Loucy (cell line): Measurements from ENCODE around the gene FOXD3.

Experiments
- H2AFZ ChIP-seq: fragments of 200-600 bp; sonication (generic); 2 replicates; pipeline ENCODE4 v1.6.0; 2016; ENCODE audit warnings: antibody characterized with exemption, mild to moderate bottlenecking, low read length, moderate library complexity
- H3F3A ChIP-seq: fragments of 200-600 bp; 2 replicates; pipeline ENCODE4 v1.6.0; 2016; ENCODE audit warnings: antibody characterized with exemption, low read depth, mild to moderate bottlenecking
- H3K27me3 ChIP-seq: fragments of 200-600 bp; sonication (generic); 2 replicates; pipeline ENCODE4 v1.6.1; 2014; ENCODE audit warnings: low read length, mild to moderate bottlenecking; ENCODE audit not compliant: insufficient read depth, poor library complexity, severe bottlenecking
- H3K36me3 ChIP-seq: fragments of 200-600 bp; sonication (generic); 2 replicates; pipeline ENCODE4 v1.6.1; 2016; ENCODE audit warnings: low read length; ENCODE audit not compliant: insufficient read depth
- H3K4me1 ChIP-seq: fragments of 200-600 bp; sonication (generic); 2 replicates; pipeline ENCODE4 v1.5.1; 2014; ENCODE audit warnings: low read length, mild to moderate bottlenecking; ENCODE audit not compliant: insufficient read depth, poor library complexity, severe bottlenecking
- H3K4me2 ChIP-seq: fragments of 200-600 bp; sonication (generic); 2 replicates; pipeline ENCODE4 v1.6.0; 2014; ENCODE audit warnings: antibody characterized with exemption, low read length, low read depth, mild to moderate bottlenecking; ENCODE audit not compliant: poor library complexity, severe bottlenecking
- H3K4me3 ChIP-seq: fragments of 200-600 bp; sonication (generic); 2 replicates; pipeline ENCODE4 v1.5.1; 2014; ENCODE audit warnings: low read length, mild to moderate bottlenecking, mixed read lengths; ENCODE audit not compliant: poor library complexity, severe bottlenecking
- H3K79me2 ChIP-seq: fragments of 200-600 bp; sonication (generic); 2 replicates; pipeline ENCODE4 v1.6.1; 2014; ENCODE audit warnings: low read length; ENCODE audit not compliant: insufficient read depth
- H3K9ac ChIP-seq: fragments of 200-600 bp; sonication (generic); 2 replicates; pipeline ENCODE4 v1.6.0; 2014; ENCODE audit warnings: mild to moderate bottlenecking, low read depth, low read length, moderate library complexity; ENCODE audit not compliant: poor library complexity, severe bottlenecking
- H3K9me2 ChIP-seq: fragments of 200-600 bp; sonication (generic); replicated peaks from 2 replicates; pipeline ENCODE4 v1.6.1; 2016; ENCODE audit warnings: low read depth, low read length, mixed read lengths
- H3K9me3 ChIP-seq: fragments of 200-600 bp; sonication (generic); 2 replicates; pipeline ENCODE4 v1.6.1; 2014; ENCODE audit warnings: mild to moderate bottlenecking, antibody characterized with exemption, low read length, low read depth; ENCODE audit not compliant: insufficient read depth
- H4K20me1 ChIP-seq: fragments of 200-600 bp; sonication (generic); 2 replicates; pipeline ENCODE4 v1.6.0; 2014; ENCODE audit warnings: antibody characterized with exemption, low read length, mild to moderate bottlenecking; ENCODE audit not compliant: insufficient read depth, poor library complexity, severe bottlenecking
- CTCF ChIP-seq: fragments of 200-600 bp; sonication (generic); conservative IDR thresholded peaks from 2 replicates; pipeline ENCODE4 v1.5.1; 2014; ENCODE audit warnings: mild to moderate bottlenecking, antibody characterized with exemption, low read length
- EZH2phosphoT487 ChIP-seq: fragments of 200-600 bp; IDR thresholded peaks from 2 replicates; pipeline ENCODE4 v1.6.1; 2018; ENCODE audit warnings: antibody characterized with exemption, mild to moderate bottlenecking, moderate library complexity, borderline replicate concordance

The FOXD3 gene

GRCh38 chr1:63330331-63330916, 8.1 kb downstream of the FOXD3 start:
- no peak overlapping the region for H3K9ac ChIP-seq

GRCh38 chr1:63342402-63342801, 20.0 kb downstream of the FOXD3 start:
- H4K20me1 ChIP-seq = no peaks in the 10 kb centered on the region
- no peaks in the 10 kb centered on the region for H3F3A ChIP-seq
- no peak for TF ChIP-seq EZH2phosphoT487
- no peak for TF ChIP-seq CTCF
- no peaks in the 10 kb centered on the region for H3K36me3 ChIP-seq
- H3K4me2 ChIP-seq = no peak overlapping the region
- no peak overlapping the region for H3K9ac ChIP-seq
- no peak overlapping the region for H2AFZ ChIP-seq
- H3K9me3 ChIP-seq = no peaks in the 10 kb centered on the region
- no peaks in the 10 kb centered on the region for H3K79me2 ChIP-seq
- no peaks in the 10 kb centered on the region for H3K9me2 ChIP-seq
- no peaks in the 10 kb centered on the region for H3K27me3 ChIP-seq
- no peaks in the 10 kb centered on the region for H3K4me1 ChIP-seq
- no peak overlapping the region for H3K4me3 ChIP-seq

More at GRCh38 chr1:63330331-63330916, 8.1 kb downstream of the FOXD3 start:
- H3K36me3 ChIP-seq = no peaks in the 10 kb centered on the region
- no peak overlapping the region for H2AFZ ChIP-seq
- no peaks in the 10 kb centered on the region for H3K9me3 ChIP-seq
- no peak overlapping the region for H3K4me2 ChIP-seq
- no peaks in the 10 kb centered on the region for H4K20me1 ChIP-seq
- no peaks in the 10 kb centered on the region for H3F3A ChIP-seq
- H3K4me1 ChIP-seq = no peaks in the 10 kb centered on the region
- H3K27me3 ChIP-seq = no peaks in the 10 kb centered on the region
- H3K4me3 ChIP-seq = no peak overlapping the region
- H3K79me2 ChIP-seq = no peaks in the 10 kb centered on the region
- TF ChIP-seq CTCF (no peak), EZH2phosphoT487 (no peak)
- no peaks in the 10 kb centered on the region for H3K9me2 ChIP-seq

- Histone ChIP-seq H3K79me2 (no peaks in the 10 kb centered on the region), H3K4me1 (no peaks in the 10 kb centered on the region), H3K4me2 (no peak overlapping the region), H3K9me2 (no peaks in the 10 kb centered on the region), H3K27me3 (no peaks in the 10 kb centered on the region), H2AFZ (no peak overlapping the region), H3K36me3 (no peaks in the 10 kb centered on the region), H4K20me1 (no peaks in the 10 kb centered on the region), H3K4me3 (no peak overlapping the region), H3K9me3 (no peaks in the 10 kb centered on the region), H3F3A (no peaks in the 10 kb centered on the region), H3K9ac (no peak overlapping the region)
- TF ChIP-seq EZH2phosphoT487 = no peak
- TF ChIP-seq CTCF = no peak
These were observed 21.6 kb downstream of the FOXD3 start for GRCh38 chr1:63343922-63344321.
